Activated T-helper 2 cell treated with anti-CD3 and anti-CD28 coated beads, Interferon-gamma antibody, Interleukin-2, Interleukin-4, amounts not matched to agents 10 μg/mL and 5 μg/mL and 100 μg/mL, durations not matched to agents 14 hours and 24 hours and 36 hours (primary cell): ENCODE measurements around the gene SH3RF1. TPM values are rescaled to one million over a fixed set of nuclear protein-coding genes. Genes with fewer than 3 reads are reported as not detected.

Experiments
- DNase-seq: peaks from one replicate; pipeline ENCODE4 v3.0.0; 2021; ENCODE audit warnings: low spot score
- H3K27ac Mint-ChIP-seq: one replicate; pipeline ENCODE4 v1.8.0; 2021; ENCODE audit warnings: mixed read lengths
- H3K27me3 Mint-ChIP-seq: one replicate; pipeline ENCODE4 v1.8.0; 2021; ENCODE audit warnings: low read depth, mixed read lengths
- H3K36me3 Mint-ChIP-seq: one replicate; pipeline ENCODE4 v1.8.0; 2021; ENCODE audit warnings: low read depth, mixed read lengths
- H3K4me1 Mint-ChIP-seq: one replicate; pipeline ENCODE4 v1.8.0; 2021; ENCODE audit warnings: low read depth, mixed read lengths
- H3K4me3 Mint-ChIP-seq: one replicate; pipeline ENCODE4 v1.8.0; 2021; ENCODE audit warnings: low read depth, mild to moderate bottlenecking, moderate library complexity, mixed read lengths
- H3K9me3 Mint-ChIP-seq: one replicate; pipeline ENCODE4 v1.8.0; 2021; ENCODE audit warnings: mixed read lengths
- intact Hi-C: fragments of 100-400 bp; cut with micrococcal nuclease; formaldehyde crosslinking; loops from one replicate; pipeline ENCODE4 v1.15.1; 2023
- total RNA-seq: library from RNA; stranded (reverse); gene quantifications from 2 replicates; pipeline ENCODE4 v1.2.3, GENCODE V29; 2022

SH3RF1 gene
- 1.1 and 1.4 TPM in 2 replicates for total RNA-seq

DNA sequence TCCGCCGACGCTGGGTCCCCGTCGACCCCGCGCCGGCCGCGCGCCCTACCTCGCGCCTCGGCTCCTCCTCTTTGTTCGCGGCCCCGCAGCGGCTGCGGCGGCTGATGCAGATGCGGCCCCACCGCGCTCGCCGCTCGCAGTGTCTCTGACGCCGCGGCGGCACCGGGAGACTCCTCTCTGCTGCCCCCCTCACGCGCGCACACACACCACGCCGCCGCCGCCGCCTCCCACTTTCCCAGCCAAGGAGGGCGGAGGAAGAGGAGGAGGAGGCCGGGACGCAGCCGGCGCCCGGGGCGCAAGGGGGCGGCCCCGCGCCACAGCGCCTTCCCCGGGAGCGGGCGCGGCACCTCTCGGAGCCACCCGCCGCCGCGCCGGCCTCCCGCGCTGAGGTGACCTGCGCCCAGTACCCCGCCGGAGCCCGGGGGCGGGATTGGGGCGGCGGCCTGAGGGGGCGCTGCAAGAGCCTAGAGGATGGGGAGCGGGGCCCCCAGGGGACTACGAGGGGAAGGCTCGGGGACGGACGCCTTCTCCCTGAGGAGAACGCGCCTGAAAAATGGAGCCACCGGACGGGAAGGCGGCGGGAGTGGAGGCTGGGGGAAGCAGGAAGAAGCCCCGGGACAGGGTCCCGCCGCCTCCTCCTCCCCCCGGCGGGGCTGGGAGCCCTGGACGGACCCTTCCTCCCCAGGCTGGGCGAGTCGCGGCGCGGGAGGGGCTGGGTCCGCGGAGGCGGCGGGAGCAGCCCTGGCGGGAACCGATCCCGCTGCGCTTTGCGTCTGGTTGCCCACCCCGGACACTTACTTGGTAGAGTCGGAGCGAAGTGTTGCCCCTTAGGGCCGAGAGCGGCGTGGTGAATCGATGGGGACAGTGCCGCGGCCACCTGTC is at the start of gene SH3RF1:
Gene SH3RF1 (minus strand): TSS at position 147 of the 882 bp plus-strand sequence. CDS start 1,744 bp downstream, outside the sequence.
- Mint-ChIP-seq H3K9me3 (no peaks in the 10 kb centered on the region), H3K27me3 (peaks cover 61% of the 10 kb centered on the region), H3K4me3 (peak within 1 kb of the TSS; percentile 75), H3K36me3 (no peaks in the 10 kb centered on the region), H3K4me1 (peaks cover 9% of the 10 kb centered on the region), H3K27ac (no peak within 1 kb of the TSS)
- intact Hi-C loops: loop anchor here (1.0 to 5.0 kb wide), 2 partner anchors 139 to 264 kb away; no protein-coding TSS in a partner anchor
- DNase-seq: peak; percentile 13

DNA sequence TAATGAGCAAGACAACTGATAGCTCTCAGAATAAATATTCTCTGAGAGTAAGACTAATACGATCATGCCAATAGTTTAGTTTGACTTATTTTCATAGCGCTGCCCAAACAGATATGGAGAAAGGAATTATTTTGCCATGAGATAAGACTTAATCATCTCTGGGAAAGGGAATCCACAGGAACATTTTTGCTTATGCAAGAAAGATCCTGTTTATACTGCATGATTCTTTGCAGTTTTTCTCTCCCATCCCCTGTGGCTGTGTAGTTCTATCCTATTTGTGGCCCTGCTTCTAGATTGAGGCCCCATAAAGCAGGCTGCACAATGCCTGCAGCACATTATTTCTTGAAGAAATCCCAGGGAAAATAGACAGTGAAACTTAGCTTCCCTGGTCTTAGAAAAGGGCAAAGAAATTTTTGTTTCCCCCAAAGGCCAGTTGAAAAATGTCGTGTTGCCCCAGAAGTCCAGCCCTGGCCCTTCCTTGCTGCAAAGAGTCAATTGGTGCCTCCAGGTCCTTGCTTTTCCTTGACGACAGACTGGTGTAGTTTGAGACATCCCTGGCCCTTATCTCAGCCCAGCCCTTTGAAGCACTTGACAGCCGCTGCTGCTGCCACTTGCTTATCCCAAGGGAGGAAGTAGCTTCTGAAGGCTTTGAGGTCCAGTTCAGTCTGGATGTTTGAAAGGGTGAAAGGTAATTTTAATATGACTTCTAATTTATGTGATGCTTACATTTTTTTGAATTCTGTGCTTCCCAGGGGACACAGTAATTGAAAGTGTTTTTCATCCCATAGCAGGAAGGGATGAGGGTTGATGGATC is 45.0 kb upstream of the SH3RF1 start:
- H3K27ac Mint-ChIP-seq: no peak overlapping the region
- H3K4me1 Mint-ChIP-seq: no peaks in the 10 kb centered on the region
- no peaks in the 10 kb centered on the region for H3K9me3 Mint-ChIP-seq
- no peak overlapping the region for H3K4me3 Mint-ChIP-seq
- intact Hi-C loops: no loop called here
- DNase-seq: no peak
- peaks cover 6% of the 10 kb centered on the region for H3K27me3 Mint-ChIP-seq
- no peaks in the 10 kb centered on the region for H3K36me3 Mint-ChIP-seq

DNA sequence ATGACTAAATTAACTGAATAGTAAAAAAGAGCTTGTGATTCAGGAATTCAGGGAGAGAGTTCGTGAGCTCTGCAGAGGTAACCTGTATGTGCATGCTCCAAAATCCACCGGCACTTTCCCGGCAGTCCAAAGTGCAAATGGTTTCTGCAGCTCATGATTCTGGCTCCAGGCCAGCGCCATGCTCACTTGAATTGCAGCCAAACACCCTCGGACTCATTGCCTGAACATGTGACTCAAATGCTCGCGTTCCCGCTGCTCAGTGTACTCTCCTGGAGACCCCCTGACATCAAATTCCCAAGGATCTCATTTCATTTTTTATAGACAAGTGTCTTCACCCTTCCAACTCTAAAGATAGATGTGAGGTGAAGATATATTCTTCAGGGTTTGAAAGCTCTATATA is 44.1 kb upstream of the SH3RF1 start:
- no peaks in the 10 kb centered on the region for H3K9me3 Mint-ChIP-seq
- no peak overlapping the region for H3K27ac Mint-ChIP-seq
- DNase-seq: no peak
- no peaks in the 10 kb centered on the region for H3K36me3 Mint-ChIP-seq
- peaks cover 1% of the 10 kb centered on the region for H3K27me3 Mint-ChIP-seq
- H3K4me1 Mint-ChIP-seq: no peaks in the 10 kb centered on the region
- intact Hi-C loops: no loop called here
- H3K4me3 Mint-ChIP-seq: no peak overlapping the region

DNA sequence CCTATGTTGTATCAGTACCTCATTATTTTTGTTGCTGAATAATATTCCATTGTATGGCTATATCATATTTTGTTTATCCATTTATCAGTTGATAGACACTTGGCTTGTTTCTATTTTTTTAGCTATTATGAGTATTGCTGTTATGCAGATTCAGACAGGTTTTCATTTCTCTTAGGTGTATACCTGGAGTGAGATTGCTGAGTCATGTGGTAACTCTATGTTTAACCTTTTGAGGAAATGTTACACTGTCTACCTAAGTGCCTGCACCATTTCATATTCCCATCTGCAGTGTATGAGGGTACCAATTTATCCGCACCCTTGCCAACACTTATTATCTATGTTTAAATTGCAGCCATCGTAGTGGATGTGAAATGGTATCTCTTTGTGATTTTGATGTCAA is 43.0 kb upstream of the SH3RF1 start:
- Mint-ChIP-seq H3K27me3 (peaks cover 1% of the 10 kb centered on the region), H3K9me3 (no peaks in the 10 kb centered on the region), H3K4me3 (no peak overlapping the region), H3K27ac (no peak overlapping the region), H3K36me3 (no peaks in the 10 kb centered on the region), H3K4me1 (no peaks in the 10 kb centered on the region)
- intact Hi-C loops: no loop called here
- DNase-seq: no peak

DNA sequence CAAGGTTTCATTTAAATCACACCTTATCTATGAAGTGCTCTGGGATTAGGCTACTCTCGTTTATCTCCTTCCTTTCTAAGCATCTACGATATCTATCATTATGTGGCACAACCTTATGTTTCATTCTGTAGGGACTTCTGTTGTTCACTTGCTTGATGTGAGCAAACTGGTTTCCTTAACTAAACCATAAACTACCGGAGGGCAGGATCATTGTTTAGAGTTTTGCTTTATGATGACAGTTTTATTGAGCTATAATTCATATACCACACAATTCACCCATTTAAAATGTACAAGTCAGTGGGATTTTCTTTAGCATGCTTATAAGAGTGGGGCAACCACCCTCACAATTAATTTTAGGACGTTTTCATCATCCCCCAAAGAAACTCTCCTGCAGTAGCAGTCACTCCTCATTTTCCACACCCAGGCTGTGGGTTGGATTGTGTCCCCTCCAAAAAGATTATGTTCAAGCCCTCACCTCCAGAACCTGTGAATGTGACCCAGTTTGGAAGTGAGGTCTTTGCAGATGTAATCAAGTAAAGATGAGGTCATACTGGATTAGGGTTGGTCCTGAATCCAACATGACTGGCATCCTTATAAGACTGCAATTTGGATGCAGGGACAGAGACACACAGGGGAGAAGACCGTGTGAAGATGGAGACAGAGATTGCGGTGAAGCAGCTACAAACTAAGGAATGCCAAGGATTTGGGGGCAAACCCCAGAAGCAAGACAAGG is 42.1 kb upstream of the SH3RF1 start:
- no peak overlapping the region for H3K4me3 Mint-ChIP-seq
- no peak for DNase-seq
- H3K36me3 Mint-ChIP-seq: no peaks in the 10 kb centered on the region
- intact Hi-C loops: no loop called here
- H3K9me3 Mint-ChIP-seq: no peaks in the 10 kb centered on the region
- peaks cover 1% of the 10 kb centered on the region for H3K27me3 Mint-ChIP-seq
- H3K27ac Mint-ChIP-seq: no peak overlapping the region
- H3K4me1 Mint-ChIP-seq: no peaks in the 10 kb centered on the region

DNA sequence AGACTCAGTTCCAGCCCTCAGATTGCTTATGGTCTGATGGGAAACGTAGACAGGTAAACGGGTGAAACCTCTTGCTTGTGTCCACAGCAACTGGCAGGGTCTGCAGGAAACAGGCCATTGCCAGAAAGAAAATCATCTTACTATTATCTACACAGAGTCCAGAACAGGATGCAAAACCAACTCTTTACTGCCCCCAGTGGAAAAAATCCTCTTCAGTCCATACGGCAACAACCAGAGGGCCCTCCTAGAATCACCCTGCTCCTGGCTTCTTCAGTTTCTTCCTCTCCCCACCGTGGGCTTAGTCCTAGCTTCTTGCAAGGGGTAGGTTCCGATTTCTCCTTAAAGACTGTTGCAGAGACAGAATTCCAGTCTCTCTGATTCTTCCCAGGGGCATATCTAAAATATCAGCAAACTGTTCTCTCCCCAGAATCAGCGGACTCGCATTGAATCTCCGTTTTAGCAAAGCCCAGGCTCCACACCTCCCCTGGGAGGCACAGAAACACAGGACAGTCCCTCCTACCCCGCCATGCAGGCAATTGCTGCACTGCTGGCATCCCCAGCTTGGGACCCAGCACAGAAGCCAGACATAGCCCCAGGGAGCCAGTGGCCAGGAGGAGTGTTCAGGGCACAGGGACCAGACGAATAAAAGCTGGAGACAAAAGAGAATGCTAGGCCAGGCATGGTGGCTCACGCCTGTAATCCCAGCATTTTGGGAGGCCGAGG is 41.0 kb upstream of the SH3RF1 start:
- H3K4me3 Mint-ChIP-seq: no peak overlapping the region
- no peak overlapping the region for H3K27ac Mint-ChIP-seq
- no peak for DNase-seq
- H3K36me3 Mint-ChIP-seq: no peaks in the 10 kb centered on the region
- peaks cover 1% of the 10 kb centered on the region for H3K27me3 Mint-ChIP-seq
- H3K9me3 Mint-ChIP-seq: no peaks in the 10 kb centered on the region
- intact Hi-C loops: no loop called here
- no peaks in the 10 kb centered on the region for H3K4me1 Mint-ChIP-seq

DNA sequence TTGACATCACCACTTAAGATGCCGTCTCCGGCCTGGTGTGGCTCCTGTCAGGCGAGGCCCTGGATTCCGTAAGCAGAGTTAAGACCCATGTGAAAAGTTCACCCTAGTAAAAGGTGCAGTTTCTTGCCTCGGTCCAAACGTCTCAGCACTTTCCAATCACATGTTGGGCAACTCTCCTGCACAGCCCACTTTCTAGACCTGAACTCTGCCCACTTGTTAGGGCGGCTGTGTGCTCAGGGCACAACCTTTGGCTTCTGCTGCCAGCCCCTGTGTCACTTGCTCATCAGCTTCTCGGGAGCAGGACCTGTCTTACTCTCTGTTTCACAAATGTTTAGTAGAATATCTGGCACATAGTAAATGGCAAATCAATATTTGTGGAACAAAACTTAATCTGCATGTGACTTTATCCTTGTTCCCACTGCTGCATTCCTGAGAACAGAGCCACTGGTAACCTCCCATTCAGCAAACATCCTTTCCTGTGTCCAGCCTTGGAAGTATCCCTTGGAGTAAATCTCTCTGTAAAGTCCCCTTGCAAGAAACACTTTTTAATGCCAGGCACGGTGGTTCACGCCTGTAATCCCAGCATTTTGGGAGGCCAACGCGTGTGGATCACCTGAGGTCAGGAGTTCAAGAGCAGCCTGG is 38.7 kb upstream of the SH3RF1 start:
- no peaks in the 10 kb centered on the region for H3K4me1 Mint-ChIP-seq
- intact Hi-C loops: no loop called here
- H3K27me3 Mint-ChIP-seq: peaks cover 2% of the 10 kb centered on the region
- DNase-seq: no peak
- no peaks in the 10 kb centered on the region for H3K9me3 Mint-ChIP-seq
- H3K36me3 Mint-ChIP-seq: no peaks in the 10 kb centered on the region
- no peak overlapping the region for H3K27ac Mint-ChIP-seq
- H3K4me3 Mint-ChIP-seq: no peak overlapping the region

DNA sequence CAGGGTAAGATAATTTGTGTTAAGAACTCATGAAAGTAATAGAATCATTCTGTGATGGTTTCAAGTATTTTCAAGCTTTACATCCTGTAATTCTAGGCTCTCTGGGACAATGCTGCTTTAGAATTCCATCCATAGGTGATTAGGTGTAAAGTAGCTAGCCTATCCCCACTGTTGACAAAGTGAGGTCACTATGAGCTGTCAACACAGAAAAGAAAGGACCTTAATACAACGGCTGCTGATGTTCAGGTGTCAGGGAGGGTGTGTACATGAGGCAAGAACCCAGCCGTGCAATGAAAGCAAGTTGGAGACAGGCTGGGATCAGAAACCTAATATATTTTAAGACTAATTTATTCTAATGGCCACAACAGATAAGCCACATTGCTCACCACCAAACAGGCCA is 36.8 kb upstream of the SH3RF1 start:
- no peak overlapping the region for H3K27ac Mint-ChIP-seq
- H3K27me3 Mint-ChIP-seq: peaks cover 6% of the 10 kb centered on the region
- H3K36me3 Mint-ChIP-seq: no peaks in the 10 kb centered on the region
- DNase-seq: no peak
- no peaks in the 10 kb centered on the region for H3K4me1 Mint-ChIP-seq
- H3K9me3 Mint-ChIP-seq: no peaks in the 10 kb centered on the region
- no peak overlapping the region for H3K4me3 Mint-ChIP-seq
- intact Hi-C loops: no loop called here

DNA sequence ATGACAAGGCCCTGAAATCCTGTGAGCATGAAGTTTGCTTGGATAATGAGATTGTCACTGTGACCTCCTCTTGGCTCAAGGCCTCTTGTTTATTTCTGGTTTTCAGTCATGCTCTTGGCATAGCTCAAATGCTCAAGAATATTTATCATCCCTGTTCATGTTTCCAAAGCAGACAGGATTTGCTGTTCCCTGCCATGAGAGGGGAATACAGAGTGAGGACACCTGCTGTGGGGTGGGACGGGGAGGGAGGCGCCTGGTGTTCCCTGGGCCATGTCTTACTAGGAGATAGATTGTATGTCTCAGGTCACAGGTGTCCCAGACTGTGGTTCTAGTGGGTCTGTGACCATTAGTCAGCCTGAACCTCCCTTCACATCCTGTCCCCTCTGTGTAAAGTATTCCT is 34.9 kb upstream of the SH3RF1 start:
- peaks cover 8% of the 10 kb centered on the region for H3K27me3 Mint-ChIP-seq
- DNase-seq: no peak
- H3K4me1 Mint-ChIP-seq: no peaks in the 10 kb centered on the region
- H3K4me3 Mint-ChIP-seq: no peak overlapping the region
- intact Hi-C loops: no loop called here
- no peaks in the 10 kb centered on the region for H3K36me3 Mint-ChIP-seq
- no peaks in the 10 kb centered on the region for H3K9me3 Mint-ChIP-seq
- no peak overlapping the region for H3K27ac Mint-ChIP-seq

DNA sequence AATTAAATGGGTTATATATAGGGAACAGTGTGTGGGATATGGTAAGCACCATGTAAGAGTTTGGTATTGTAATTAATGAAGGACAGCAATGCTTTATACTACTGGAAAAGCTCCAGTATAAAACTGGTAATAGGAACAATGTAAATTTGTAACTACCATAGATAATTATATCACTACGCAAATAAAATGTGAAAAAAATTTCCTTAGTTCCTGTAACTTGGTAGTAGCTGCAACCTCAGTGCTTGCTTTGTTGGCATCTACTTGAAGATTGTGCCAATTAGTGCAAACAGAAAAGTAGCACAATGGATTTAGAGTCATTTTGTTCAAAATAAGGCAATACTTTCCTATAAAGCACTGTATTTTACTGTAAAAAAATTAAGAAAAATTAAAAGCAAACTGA is 34.4 kb upstream of the SH3RF1 start:
- no peak overlapping the region for H3K4me3 Mint-ChIP-seq
- peaks cover 8% of the 10 kb centered on the region for H3K27me3 Mint-ChIP-seq
- no peaks in the 10 kb centered on the region for H3K36me3 Mint-ChIP-seq
- H3K27ac Mint-ChIP-seq: no peak overlapping the region
- no peak for DNase-seq
- no peaks in the 10 kb centered on the region for H3K9me3 Mint-ChIP-seq
- no peaks in the 10 kb centered on the region for H3K4me1 Mint-ChIP-seq
- intact Hi-C loops: no loop called here

DNA sequence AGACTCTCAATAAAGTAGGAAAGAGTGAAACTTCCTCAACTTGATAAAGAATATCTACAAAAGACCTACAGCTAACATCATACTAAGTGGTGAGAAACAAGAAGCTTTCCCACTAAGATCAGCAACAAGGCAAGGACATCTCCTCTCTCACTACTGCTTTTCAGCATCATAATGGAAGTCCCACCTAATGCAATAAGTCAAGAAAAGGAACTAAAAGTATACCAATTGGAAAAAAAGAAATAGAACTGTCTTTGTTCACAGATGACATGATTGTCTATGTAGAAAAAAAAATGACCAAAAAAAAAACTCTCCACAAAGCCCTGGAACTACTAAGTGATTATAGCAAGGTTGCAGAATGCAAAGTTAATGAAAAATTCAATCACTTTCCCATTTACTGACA is 25.1 kb upstream of the SH3RF1 start:
- intact Hi-C loops: no loop called here
- H3K4me1 Mint-ChIP-seq: no peaks in the 10 kb centered on the region
- H3K4me3 Mint-ChIP-seq: no peak overlapping the region
- DNase-seq: no peak
- no peaks in the 10 kb centered on the region for H3K36me3 Mint-ChIP-seq
- H3K9me3 Mint-ChIP-seq: no peaks in the 10 kb centered on the region
- H3K27me3 Mint-ChIP-seq: peaks cover 39% of the 10 kb centered on the region
- H3K27ac Mint-ChIP-seq: no peak overlapping the region
